SK-N-SH treated with all-trans-retinoic acid at 6 μM for 48 hours (cell line): ENCODE data around the gene SEC14L5.

ENCODE experiments used
- ARNTL ChIP-seq: fragments of 450-650 bp; formaldehyde crosslinking; IDR thresholded peaks from 2 replicates; pipeline ENCODE4 v1.5.0; 2020; ENCODE audit warnings: low read depth, mild to moderate bottlenecking, moderate library complexity, borderline replicate concordance
- ISL1 ChIP-seq: fragments of 250-450 bp; sonication (Bioruptor Pico); IDR thresholded peaks from 2 replicates; pipeline ENCODE4 v2.1.2; 2022; ENCODE audit warnings: mild to moderate bottlenecking, moderate library complexity
- OSR1 ChIP-seq: fragments of 250-450 bp; sonication (Bioruptor Pico); IDR thresholded peaks from 2 replicates; pipeline ENCODE4 v1.8.0; 2022; ENCODE audit warnings: moderate library complexity, mild to moderate bottlenecking, inconsistent platforms
- PATZ1 ChIP-seq: fragments of 250-450 bp; sonication (Bioruptor Pico); IDR thresholded peaks from 2 replicates; pipeline ENCODE4 v1.8.0; 2020; ENCODE audit warnings: mild to moderate bottlenecking, moderate library complexity, borderline replicate concordance
- PPARA ChIP-seq: fragments of 250-450 bp; sonication (Bioruptor Pico); IDR thresholded peaks from 2 replicates; pipeline ENCODE4 v1.5.0; 2020; ENCODE audit warnings: mild to moderate bottlenecking, borderline replicate concordance
- RARB ChIP-seq: fragments of 250-450 bp; sonication (Bioruptor Pico); IDR thresholded peaks from 2 replicates; pipeline ENCODE4 v1.8.0; 2021; ENCODE audit warnings: mild to moderate bottlenecking, moderate library complexity
- TCF4 ChIP-seq: fragments of 250-450 bp; sonication (Bioruptor Pico); IDR thresholded peaks from 2 replicates; pipeline ENCODE4 v1.8.0; 2021; ENCODE audit warnings: mild to moderate bottlenecking, moderate library complexity, borderline replicate concordance
- ZC3H10 ChIP-seq: fragments of 250-450 bp; sonication (Bioruptor Pico); IDR thresholded peaks from 2 replicates; pipeline ENCODE4 v1.5.1; 2021; ENCODE audit warnings: mild to moderate bottlenecking, moderate library complexity
- ZFP30 ChIP-seq: fragments of 450-650 bp; formaldehyde crosslinking; IDR thresholded peaks from 2 replicates; pipeline ENCODE4 v1.5.0; 2022; ENCODE audit warnings: mild to moderate bottlenecking, moderate library complexity
- ZNF8 ChIP-seq: fragments of 450-650 bp; formaldehyde crosslinking; IDR thresholded peaks from 2 replicates; pipeline ENCODE4 v1.5.0; 2020; ENCODE audit warnings: mild to moderate bottlenecking, moderate library complexity
- TF ChIP-seq, protein P1 (sequence below): fragments of 250-450 bp; sonication (Bioruptor Pico); IDR thresholded peaks from 2 replicates; pipeline ENCODE4 v1.5.1; 2020; ENCODE audit warnings: low read depth, mild to moderate bottlenecking, moderate library complexity
- TF ChIP-seq, protein P2 (sequence below): fragments of 250-450 bp; sonication (Bioruptor Pico); IDR thresholded peaks from 2 replicates; pipeline ENCODE4 v1.5.1; 2021; ENCODE audit warnings: mild to moderate bottlenecking, moderate library complexity

GRCh38 chr16:4957420-4957719 lies 760 bp upstream of the SEC14L5 start:
- TF ChIP-seq PATZ1 (CRISPR knock-in tag) (no peak), ZFP30 (no peak), TCF4 (no peak), ZNF8 (no peak), PPARA (no peak), RARB (CRISPR knock-in tag) (no peak), OSR1 (CRISPR knock-in tag) (no peak), ISL1 (CRISPR knock-in tag) (no peak), ARNTL (CRISPR knock-in tag) (no peak), ZC3H10 (CRISPR knock-in tag) (no peak)
- TF ChIP-seq, protein P1, sequence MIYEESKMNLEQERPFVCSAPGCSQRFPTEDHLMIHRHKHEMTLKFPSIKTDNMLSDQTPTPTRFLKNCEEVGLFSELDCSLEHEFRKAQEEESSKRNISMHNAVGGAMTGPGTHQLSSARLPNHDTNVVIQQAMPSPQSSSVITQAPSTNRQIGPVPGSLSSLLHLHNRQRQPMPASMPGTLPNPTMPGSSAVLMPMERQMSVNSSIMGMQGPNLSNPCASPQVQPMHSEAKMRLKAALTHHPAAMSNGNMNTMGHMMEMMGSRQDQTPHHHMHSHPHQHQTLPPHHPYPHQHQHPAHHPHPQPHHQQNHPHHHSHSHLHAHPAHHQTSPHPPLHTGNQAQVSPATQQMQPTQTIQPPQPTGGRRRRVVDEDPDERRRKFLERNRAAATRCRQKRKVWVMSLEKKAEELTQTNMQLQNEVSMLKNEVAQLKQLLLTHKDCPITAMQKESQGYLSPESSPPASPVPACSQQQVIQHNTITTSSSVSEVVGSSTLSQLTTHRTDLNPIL (CRISPR knock-in tag) = no peak
- TF ChIP-seq, protein P2, sequence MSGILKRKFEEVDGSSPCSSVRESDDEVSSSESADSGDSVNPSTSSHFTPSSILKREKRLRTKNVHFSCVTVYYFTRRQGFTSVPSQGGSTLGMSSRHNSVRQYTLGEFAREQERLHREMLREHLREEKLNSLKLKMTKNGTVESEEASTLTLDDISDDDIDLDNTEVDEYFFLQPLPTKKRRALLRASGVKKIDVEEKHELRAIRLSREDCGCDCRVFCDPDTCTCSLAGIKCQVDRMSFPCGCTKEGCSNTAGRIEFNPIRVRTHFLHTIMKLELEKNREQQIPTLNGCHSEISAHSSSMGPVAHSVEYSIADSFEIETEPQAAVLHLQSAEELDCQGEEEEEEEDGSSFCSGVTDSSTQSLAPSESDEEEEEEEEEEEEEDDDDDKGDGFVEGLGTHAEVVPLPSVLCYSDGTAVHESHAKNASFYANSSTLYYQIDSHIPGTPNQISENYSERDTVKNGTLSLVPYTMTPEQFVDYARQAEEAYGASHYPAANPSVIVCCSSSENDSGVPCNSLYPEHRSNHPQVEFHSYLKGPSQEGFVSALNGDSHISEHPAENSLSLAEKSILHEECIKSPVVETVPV (CRISPR knock-in tag) = no peak
